ENCODE results near the gene FIGNL2. TPM values are rescaled to one million over a fixed set of nuclear protein-coding genes. Genes with fewer than 3 reads are reported as not detected.

FIGNL2 gene
- total and polyA plus RNA-seq, 2 experiments from 2014 or later = 3.0 to 14.1 TPM

GRCh38 chr12:51866324-51866723 lies 17.8 kb upstream of the FIGNL2 start:
- Histone ChIP-seq H3K36me3 (no peaks in the 10 kb centered on the region), H3K27ac (peak overlapping the region; percentile 77), H3K27me3 (peaks cover 21% of the 10 kb centered on the region), H3K9me3 (ENCODE audit: low read depth) (no peaks in the 10 kb centered on the region), H3K4me3 (no peak overlapping the region), H3K4me1 (ENCODE audit: low read depth) (peaks cover 40% of the 10 kb centered on the region)
- TF ChIP-seq, protein P1, sequence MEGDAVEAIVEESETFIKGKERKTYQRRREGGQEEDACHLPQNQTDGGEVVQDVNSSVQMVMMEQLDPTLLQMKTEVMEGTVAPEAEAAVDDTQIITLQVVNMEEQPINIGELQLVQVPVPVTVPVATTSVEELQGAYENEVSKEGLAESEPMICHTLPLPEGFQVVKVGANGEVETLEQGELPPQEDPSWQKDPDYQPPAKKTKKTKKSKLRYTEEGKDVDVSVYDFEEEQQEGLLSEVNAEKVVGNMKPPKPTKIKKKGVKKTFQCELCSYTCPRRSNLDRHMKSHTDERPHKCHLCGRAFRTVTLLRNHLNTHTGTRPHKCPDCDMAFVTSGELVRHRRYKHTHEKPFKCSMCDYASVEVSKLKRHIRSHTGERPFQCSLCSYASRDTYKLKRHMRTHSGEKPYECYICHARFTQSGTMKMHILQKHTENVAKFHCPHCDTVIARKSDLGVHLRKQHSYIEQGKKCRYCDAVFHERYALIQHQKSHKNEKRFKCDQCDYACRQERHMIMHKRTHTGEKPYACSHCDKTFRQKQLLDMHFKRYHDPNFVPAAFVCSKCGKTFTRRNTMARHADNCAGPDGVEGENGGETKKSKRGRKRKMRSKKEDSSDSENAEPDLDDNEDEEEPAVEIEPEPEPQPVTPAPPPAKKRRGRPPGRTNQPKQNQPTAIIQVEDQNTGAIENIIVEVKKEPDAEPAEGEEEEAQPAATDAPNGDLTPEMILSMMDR (IDR thresholded peaks at IDR 0.05; ENCODE audit: low read depth, low read length) = no peak
- DNase-seq (ENCODE audit: low read depth in 1 of 2, low spot score in 1 of 2) = no peak

DNA sequence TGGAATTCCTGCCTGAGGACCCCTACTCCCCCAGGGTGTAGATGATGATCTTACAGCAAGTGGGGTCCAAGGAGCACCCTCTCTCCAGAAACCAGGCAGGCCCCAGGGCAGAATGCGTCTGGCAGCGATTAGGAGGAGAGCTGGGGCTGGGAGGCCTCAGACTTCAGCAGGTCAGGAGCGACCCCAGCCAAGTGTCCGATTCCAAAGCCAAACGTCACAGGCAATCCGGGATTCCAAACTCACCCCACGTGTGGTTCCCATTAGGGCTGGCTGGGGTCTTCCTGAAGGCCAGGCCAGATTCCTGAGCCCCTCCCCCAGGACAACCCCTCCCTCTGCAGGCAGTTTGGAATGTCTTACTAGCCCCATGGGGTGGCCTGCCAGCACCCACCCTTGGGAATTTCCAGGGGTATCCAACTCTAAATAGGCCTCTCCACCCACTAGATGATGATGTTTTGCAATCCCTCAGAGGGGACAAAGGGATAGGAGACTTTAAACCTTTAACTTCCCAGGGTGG lies 17.3 kb upstream of the FIGNL2 start:
- Histone ChIP-seq H3K4me3 (no peak overlapping the region), H3K4me1 (ENCODE audit: low read depth) (peaks cover 40% of the 10 kb centered on the region), H3K27ac (peak overlapping the region; percentile 77), H3K36me3 (no peaks in the 10 kb centered on the region), H3K9me3 (ENCODE audit: low read depth) (no peaks in the 10 kb centered on the region), H3K27me3 (peaks cover 16% of the 10 kb centered on the region)
- peak in 1 of 2 donors; percentile 32 for DNase-seq (ENCODE audit: low read depth in 1 of 2, low spot score in 1 of 2)
- TF ChIP-seq, protein P1 (IDR thresholded peaks at IDR 0.05; ENCODE audit: low read depth, low read length) = no peak

GRCh38 chr12:51864833-51865670 lies 16.5 kb upstream of the FIGNL2 start:
- Histone ChIP-seq H3K4me3 (peak overlapping the region; percentile 28), H3K27ac (peak overlapping the region; percentile 77), H3K4me1 (ENCODE audit: low read depth) (peaks cover 40% of the 10 kb centered on the region), H3K27me3 (peaks cover 16% of the 10 kb centered on the region), H3K36me3 (no peaks in the 10 kb centered on the region), H3K9me3 (ENCODE audit: low read depth) (no peaks in the 10 kb centered on the region)
- peak; percentile 28 to 94 for DNase-seq (ENCODE audit: low read depth in 1 of 2, low spot score in 1 of 2)
- TF ChIP-seq, protein P1 (IDR thresholded peaks at IDR 0.05; ENCODE audit: low read depth, low read length) = no peak

DNA sequence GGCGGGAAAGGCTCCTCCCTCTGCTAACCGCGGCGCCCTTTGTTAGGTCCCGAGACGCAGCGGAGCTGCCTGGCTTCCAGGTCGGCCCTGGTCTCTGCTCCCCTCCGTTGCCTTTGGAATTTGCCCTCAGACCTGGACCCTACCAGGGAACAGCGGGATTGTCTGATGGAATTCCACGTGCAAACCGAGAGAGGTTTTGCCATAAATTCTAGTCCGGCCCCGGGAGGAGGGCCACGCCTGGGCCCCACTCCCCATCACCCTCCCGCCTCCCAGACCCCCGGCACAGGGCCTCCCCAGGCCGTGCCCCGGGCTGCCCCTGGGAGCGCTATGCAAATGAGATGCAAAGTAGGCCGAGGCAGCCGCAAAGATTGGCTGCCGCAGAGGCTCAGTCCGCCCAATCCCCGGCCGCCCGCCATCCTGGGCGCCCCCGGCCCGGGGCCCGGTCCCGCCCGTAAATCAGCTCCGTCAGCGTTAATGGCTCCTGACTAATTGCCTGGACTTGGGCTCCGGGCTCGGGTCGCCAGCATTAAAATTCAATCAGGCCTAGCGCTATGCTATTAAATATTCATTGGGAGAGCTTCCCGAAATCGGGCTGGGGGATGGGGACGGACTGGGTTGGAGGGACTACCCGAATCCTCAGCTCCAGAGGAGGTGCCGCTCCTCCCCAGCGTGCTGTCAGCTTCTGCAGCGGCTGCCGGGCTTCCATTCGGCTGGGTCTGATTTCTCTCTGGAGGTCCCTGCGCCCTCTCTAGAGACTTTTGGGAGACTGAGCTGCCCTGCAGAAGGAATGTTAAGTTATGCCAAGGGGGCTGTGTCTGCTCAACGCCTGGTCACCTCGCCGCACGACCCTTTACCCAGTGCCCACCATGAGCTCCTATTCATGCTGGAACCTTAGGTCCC lies 15.7 kb upstream of the FIGNL2 start:
- Histone ChIP-seq H3K27ac (peak overlapping the region; percentile 55), H3K9me3 (ENCODE audit: low read depth) (no peaks in the 10 kb centered on the region), H3K36me3 (no peaks in the 10 kb centered on the region), H3K4me3 (peak overlapping the region; percentile 28), H3K27me3 (peaks cover 12% of the 10 kb centered on the region), H3K4me1 (ENCODE audit: low read depth) (peaks cover 33% of the 10 kb centered on the region)
- TF ChIP-seq, protein P1 (IDR thresholded peaks at IDR 0.05; ENCODE audit: low read depth, low read length) = no peak
- peak; percentile 53 to 86 for DNase-seq (ENCODE audit: low read depth in 1 of 2, low spot score in 1 of 2)

- peaks cover 27% of the 10 kb centered on the region for H3K4me1 ChIP-seq (ENCODE audit: low read depth)
- peaks cover 5% of the 10 kb centered on the region for H3K27me3 ChIP-seq
- no peaks in the 10 kb centered on the region for H3K36me3 ChIP-seq
- TF ChIP-seq, protein P1 (IDR thresholded peaks at IDR 0.05; ENCODE audit: low read depth, low read length) = no peak
- peak overlapping the region; percentile 28 for H3K4me3 ChIP-seq
- no peaks in the 10 kb centered on the region for H3K9me3 ChIP-seq (ENCODE audit: low read depth)
- H3K27ac ChIP-seq = peak overlapping the region; percentile 55
- peak in 1 of 2 donors; percentile 21 for DNase-seq (ENCODE audit: low read depth in 1 of 2, low spot score in 1 of 2)
Observed at GRCh38 chr12:51863363-51863932, 14.9 kb upstream of the FIGNL2 start.

Data from cardiac muscle cell (in vitro differentiated cells and primary cell).